Right renal cortex interstitium (tissue), 3 donors: ENCODE measurements around the gene CEP85L. TPM values are rescaled to one million over a fixed set of nuclear protein-coding genes. Genes with fewer than 3 reads are reported as not detected.

Source experiments
- DNase-seq, 3 donors: peaks; one replicate each; pipeline ENCODE4 v3.0.0-alpha.2; 2013; ENCODE audit warnings: low read depth in 3 of 3, low spot score in 2 of 3
- polyA plus RNA-seq, 3 donors: library from polyadenylated mRNA; unstranded; fragments of 120-200 nt; gene quantifications; one replicate each; pipeline ENCODE4 v1.2.1, GENCODE V29; 2013; ENCODE audit not compliant: insufficient read length in 3 of 3

Gene CEP85L
- polyA plus RNA-seq, 3 donors = 7.6 to 8.6 (median 8.2) TPM

GRCh38 chr6:118584911-118585310 lies 66.5 kb downstream of the CEP85L start:
- DNase-seq = no peak

- no peak for DNase-seq
These were observed 69.9 kb downstream of the CEP85L start for GRCh38 chr6:118581489-118581959.

DNA sequence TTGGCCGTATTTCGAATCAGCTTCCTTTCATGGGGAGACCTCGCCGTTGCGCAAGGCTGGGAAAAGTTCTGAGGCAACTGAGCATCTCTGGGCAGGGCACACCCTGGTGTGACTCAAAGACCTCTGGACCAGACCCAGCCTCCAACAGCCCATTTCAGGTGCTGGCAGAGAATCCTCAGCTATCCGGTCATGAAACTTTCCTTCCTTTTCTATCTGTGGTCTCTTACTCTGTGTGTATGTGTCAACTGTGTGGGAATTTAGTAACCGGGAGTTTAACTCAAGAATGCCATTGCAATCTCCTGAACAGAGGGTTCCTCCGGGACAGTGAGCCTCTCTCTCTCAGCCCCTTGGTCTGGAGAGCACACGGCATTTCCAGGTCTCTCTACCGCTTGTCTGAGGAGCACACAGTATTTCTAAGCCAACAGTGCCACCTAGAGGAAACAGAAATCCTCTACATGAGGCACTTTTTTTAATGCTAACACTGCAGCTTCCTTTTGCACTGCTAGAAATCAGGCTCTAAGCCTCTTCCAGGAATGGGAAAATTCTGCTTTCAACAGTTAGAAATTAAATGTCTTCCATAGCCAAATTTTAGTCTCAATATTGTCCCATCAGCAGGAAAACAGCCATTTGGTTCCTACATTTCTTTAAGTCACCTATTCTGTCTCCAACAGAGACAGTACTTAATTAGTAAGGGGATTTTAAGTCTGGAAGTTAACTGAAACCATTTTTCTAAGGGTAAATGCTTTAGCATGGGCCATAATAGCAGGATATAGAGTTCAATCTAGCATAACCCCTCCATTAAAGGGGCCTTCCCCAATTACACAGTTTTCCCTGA lies 70.6 kb downstream of the CEP85L start:
- peak in 2 of 3 donors; percentile 27 to 52 for DNase-seq

GRCh38 chr6:118579786-118580185 lies 71.6 kb downstream of the CEP85L start:
- DNase-seq = no peak

DNA sequence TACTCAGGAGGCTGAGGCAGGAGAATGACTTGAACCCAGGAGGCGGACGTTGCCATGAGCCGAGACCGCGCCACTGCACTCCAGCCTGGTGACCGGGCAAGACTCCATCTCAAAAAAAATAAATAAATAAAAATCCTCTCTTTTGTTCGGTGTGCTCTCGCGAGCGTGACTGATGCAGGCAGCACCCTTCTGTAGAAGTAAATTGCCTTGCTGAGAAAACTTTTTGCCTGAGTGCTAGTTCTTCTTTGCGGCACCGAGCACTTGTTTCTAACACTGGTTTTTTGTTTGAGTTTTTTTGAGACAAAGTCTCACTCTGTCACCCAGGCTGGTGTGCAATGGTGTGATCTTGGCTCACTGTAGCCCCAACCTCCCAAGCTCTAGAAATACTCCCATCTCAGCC lies 72.8 kb downstream of the CEP85L start:
- no peak for DNase-seq

- DNase-seq = no peak
These were observed 73.4 kb downstream of the CEP85L start for GRCh38 chr6:118577972-118578371.

DNA sequence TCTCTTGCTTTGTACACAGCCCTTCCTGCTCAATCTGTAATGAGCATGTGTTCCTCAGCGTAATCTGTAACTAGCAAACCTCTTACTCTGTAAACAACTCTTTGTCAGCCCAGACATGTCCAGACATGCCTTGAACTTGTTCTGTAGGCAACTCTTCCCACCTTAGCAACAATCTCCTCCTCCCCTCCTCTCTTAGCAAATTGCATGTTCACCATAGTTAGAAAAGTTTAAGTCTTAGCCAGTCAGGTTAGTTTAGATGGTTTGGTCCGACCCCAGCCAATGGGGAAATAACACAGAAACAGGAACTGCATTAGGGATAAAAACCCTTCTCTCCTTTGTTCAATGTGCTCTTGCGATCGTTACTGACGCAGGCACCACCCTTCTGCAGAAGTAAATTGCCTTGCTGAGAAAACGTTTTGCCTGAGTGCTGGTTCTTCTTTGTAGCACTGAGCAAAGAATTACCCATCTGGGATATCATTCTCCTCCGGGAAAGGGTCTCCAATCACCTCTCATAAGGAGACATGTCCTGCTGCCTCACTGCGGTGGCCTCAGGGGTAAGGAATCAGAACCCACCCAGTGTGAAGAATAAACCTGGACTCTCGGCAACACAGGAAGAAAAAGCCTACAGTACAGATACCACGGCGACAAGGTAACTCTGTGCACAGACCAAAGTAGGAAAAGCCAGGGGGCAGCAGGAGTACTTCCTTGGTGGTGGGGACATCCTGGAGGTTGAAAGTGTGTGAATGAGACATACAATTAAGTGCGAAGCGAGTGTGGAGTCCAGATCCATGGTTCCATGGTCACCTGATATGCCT lies 77.1 kb downstream of the CEP85L start:
- no peak for DNase-seq

DNA sequence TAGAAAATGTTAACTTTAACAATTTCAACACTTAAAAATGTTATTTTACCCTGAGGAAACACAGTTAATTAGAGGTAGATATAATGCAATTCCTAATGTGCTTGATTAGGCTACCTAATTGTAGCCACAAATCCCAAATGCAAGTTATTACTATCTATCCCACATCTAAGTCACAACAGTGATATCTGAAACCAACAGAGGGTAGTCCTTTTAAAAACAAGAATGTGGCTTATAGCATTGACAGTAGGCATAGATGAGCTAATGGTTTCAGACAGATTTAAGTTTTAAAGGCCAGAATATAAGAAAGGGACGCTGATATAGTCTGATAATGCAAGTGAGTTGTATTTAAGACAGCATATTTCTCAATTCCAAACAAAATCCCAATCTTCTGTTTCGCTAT lies 80.3 kb downstream of the CEP85L start:
- DNase-seq = no peak

DNA sequence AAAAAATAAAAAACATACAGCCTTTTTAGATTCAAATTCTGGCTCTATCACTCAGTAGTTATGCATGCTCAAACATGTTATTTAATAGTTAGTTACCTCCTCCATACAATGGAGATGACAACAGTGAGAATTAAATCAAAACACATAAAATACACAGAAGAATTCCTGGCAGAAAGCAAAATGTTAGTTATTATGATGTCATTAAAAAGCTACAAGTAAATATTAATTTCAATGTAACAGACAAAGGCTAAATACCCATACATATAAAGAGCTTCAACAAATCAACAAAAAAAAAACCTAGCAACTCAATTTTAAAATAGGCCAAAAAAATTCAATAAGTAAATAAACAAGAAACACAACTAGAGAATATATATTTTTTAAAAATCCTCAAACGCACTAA lies 81.9 kb downstream of the CEP85L start:
- DNase-seq = no peak

DNA sequence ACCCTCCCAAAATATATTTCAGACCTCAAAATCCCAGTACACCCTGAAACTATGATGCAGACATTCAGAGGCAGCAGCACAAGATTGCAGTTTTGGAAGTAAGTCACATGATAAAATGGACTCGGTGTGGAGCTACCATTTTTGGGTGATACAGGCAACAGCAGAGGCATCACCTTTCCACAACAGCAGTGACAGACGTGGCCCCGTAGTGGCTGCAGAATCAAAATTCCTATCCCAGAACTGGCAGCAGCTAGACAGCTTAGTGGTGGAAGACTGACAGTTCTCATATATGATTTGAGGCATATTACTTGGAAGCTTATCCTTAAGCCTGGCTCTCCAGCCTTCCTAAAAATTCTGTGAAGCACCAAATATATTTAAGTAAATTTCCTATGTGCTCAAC lies 83.4 kb downstream of the CEP85L start:
- DNase-seq = no peak

DNA sequence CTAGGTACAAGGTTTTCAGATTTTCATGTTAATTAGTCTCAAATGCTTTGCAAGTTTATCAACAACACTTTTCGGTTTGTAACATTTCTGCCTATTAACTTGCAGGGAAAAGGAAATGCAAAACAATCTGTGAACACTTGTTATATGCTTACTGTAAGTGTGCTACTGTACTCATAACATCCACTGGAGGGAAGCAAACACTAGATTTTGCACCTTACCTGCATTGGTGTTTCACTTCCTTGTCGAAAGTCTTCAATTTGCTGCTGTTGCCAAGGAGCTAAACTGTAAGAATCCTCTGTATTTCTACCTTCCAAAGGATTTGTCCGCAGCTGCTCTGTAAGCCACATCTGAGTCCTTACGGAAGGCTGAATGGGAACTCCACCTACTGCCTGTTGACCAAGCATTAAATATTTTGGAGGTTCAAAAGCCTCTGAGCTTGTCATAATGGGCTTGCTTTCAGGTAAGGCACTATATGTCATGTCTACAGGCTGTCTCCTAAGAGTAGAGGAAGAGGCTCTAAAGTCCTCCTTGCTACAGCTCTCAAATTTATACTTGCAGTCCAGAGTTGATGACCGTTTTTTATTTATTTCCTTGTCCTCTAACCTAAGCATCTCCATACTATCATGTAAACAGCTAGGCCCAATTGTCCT lies 86.0 kb downstream of the CEP85L start:
- DNase-seq = no peak

DNA sequence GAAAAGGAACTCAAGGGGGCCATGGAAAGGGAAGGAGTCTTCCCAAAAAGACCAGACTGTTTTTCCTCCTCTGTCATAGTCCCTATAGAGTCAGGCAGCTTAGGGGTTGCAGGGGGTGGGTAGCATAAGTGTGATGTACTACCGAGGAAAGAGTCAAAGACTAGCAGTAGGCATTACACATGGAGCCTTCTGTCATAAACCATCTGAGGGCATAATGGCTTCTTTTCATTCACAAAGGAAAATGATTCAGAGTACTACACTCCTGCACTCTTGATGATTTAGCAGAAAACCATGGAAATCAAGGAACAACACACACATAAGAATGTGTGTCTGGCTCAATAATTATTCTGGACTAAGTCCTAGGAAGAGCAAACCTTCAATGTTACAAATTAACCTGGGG lies 88.4 kb downstream of the CEP85L start:
- DNase-seq = no peak

- no peak for DNase-seq
These were observed 89.1 kb downstream of the CEP85L start for GRCh38 chr6:118562248-118562647.

- no peak for DNase-seq
These were observed 91.7 kb downstream of the CEP85L start for GRCh38 chr6:118559659-118560058.

DNA sequence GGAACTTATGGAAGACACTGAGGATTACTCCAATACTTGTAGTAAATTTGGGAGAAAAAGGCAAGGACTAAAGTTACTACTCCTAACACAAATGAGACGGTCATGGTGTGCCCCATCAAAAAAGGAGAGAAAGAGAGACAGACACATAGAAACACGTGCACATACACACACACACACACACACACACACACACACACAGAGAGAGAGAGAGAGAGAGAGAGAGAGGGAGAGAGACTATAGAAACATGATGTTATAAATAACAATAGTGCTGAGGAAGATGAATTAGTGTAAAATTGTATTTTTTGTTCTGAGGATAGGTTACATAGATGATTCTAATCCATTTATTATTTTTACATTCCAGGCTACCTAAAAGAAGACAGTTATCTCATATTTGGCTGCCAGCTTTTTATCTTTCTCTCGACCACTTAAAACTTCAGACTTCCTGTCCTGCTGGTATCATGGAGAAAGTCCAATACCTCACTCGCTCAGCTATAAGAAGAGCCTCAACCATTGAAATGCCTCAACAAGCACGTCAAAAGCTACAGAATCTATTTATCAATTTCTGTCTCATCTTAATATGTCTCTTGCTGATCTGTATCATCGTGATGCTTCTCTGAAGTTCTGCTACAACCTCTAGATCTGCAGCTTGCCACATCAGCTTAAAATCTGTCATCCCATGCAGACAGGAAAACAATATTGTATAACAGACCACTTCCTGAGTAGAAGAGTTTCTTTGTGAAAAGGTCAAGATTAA lies 92.8 kb downstream of the CEP85L start:
- no peak for DNase-seq

DNA sequence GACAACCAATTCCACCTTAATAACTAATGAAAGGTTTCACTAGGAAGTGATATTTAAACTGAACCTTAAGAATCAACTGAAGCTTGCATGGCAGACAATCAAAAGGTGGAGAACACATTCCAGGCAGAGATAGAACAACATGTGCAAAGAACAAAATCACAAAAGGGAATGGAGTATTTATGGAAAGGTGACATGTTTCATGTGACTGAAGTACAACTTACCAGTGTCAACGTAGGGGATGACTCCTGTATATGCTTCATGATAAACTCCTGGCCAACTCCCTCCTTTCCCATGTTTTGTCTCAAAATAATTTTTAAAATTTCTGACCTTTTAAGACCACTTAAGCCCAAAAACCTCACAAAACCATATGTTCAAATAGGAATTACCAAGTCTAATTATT lies 96.7 kb downstream of the CEP85L start:
- DNase-seq = no peak

DNA sequence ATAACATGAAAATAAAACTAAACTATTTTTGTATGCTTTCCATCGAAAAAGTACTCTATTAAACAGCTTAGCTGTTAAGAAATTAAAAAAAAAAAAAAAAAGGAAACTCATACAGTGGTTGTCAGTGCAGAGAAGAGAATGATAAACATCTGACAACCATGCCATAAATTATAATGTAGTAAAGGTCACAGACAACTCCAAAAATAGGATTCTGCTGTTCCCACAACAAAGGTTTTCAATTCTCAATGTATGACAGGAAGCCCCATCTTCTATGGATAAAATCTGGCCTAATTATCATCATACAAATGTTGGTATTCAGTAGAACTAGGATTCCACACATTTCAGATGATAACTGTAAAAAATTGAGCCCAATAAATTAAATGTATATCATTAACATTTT lies 98.3 kb downstream of the CEP85L start:
- DNase-seq = no peak

- DNase-seq = peak in 1 of 3 donors; percentile 34
These were observed 100.0 kb downstream of the CEP85L start for GRCh38 chr6:118551063-118552053.

GRCh38 chr6:118548613-118549012 lies 102.8 kb downstream of the CEP85L start:
- DNase-seq = no peak
